WTC11 (cell line): Measurements from ENCODE around the gene RNF212B. TPM values are rescaled to one million over a fixed set of nuclear protein-coding genes. Genes with fewer than 3 reads are reported as not detected.
A peak's percentile ranks its signal among the peaks of the same experiment; 100 is the strongest.

ENCODE experiments used
- ATAC-seq: fragments of 200-7000 bp; cut with Tn5 transposase; 2 replicates; pipeline ENCODE4 v1.10.0; 2021; ENCODE audit warnings: mild to moderate bottlenecking, moderate library complexity
- CTCF ChIA-PET: fragments of 300-600 bp; sonication (Branson Sonifier 250); formaldehyde crosslinking; loops from one replicate; lab custom pipeline; 2021; ENCODE audit warnings: antibody characterized with exemption; lab: Charles Lee
- POLR2A ChIA-PET: fragments of 350-600 bp; sonication (Branson Sonifier 250); formaldehyde crosslinking; loops from one replicate; lab custom pipeline; 2021; ENCODE audit warnings: antibody characterized with exemption; lab: Charles Lee
- DNase-seq: peaks from one replicate; pipeline ENCODE4 v3.0.0; 2021; ENCODE audit warnings: low spot score
- H3K27ac Mint-ChIP-seq: 2 replicates; pipeline ENCODE4 v1.8.0; 2021; ENCODE audit warnings: mixed read lengths
- H3K27me3 Mint-ChIP-seq: 2 replicates; pipeline ENCODE4 v1.8.0; 2021; ENCODE audit warnings: low read depth, mild to moderate bottlenecking, moderate library complexity, mixed read lengths
- H3K36me3 Mint-ChIP-seq: 2 replicates; pipeline ENCODE4 v1.8.0; 2021; ENCODE audit warnings: mixed read lengths
- H3K4me1 Mint-ChIP-seq: 2 replicates; pipeline ENCODE4 v1.8.0; 2022; ENCODE audit warnings: mixed read lengths
- H3K4me3 Mint-ChIP-seq: 2 replicates; pipeline ENCODE4 v1.8.0; 2021; ENCODE audit warnings: mild to moderate bottlenecking, moderate library complexity, mixed read lengths
- H3K9me3 Mint-ChIP-seq: 2 replicates; pipeline ENCODE4 v1.8.0; 2021; ENCODE audit warnings: mixed read lengths
- ATF2 ChIP-seq: sonication (generic); formaldehyde crosslinking; IDR thresholded peaks from 2 replicates; pipeline ENCODE4 v1.8.1; 2022; ENCODE audit warnings: low read depth, missing genetic modification reagents, borderline replicate concordance
- ESRRA ChIP-seq: sonication (generic); formaldehyde crosslinking; IDR thresholded peaks from 2 replicates; pipeline ENCODE4 v1.8.1; 2022; ENCODE audit warnings: mild to moderate bottlenecking, missing genetic modification reagents, borderline replicate concordance
- ETV6 ChIP-seq: sonication (generic); formaldehyde crosslinking; IDR thresholded peaks from 2 replicates; pipeline ENCODE4 v1.8.1; 2022; ENCODE audit warnings: mild to moderate bottlenecking, missing genetic modification reagents
- FOXJ3 ChIP-seq: sonication (generic); formaldehyde crosslinking; IDR thresholded peaks from 2 replicates; pipeline ENCODE4 v1.9.0; 2021; ENCODE audit warnings: missing genetic modification reagents, mild to moderate bottlenecking, borderline replicate concordance
- FOXK1 ChIP-seq: sonication (generic); formaldehyde crosslinking; IDR thresholded peaks from 2 replicates; pipeline ENCODE4 v1.8.0; 2022; ENCODE audit warnings: mild to moderate bottlenecking, moderate library complexity, missing genetic modification reagents
- FOXP4 ChIP-seq: sonication (generic); formaldehyde crosslinking; IDR thresholded peaks from 2 replicates; pipeline ENCODE4 v1.8.0; 2022; ENCODE audit warnings: mild to moderate bottlenecking, missing genetic modification reagents
- GABPB1 ChIP-seq: sonication (generic); formaldehyde crosslinking; IDR thresholded peaks from 2 replicates; pipeline ENCODE4 v1.8.1; 2023; ENCODE audit warnings: mild to moderate bottlenecking, missing genetic modification reagents
- NFYB ChIP-seq: sonication (generic); formaldehyde crosslinking; conservative IDR thresholded peaks from 2 replicates; pipeline ENCODE4 v1.8.0; 2022; ENCODE audit warnings: low read depth, missing genetic modification reagents
- NR2C2 ChIP-seq: sonication (generic); formaldehyde crosslinking; IDR thresholded peaks from 2 replicates; pipeline ENCODE4 v1.8.0; 2022; ENCODE audit warnings: mild to moderate bottlenecking, missing genetic modification reagents
- ZBTB43 ChIP-seq: sonication (generic); formaldehyde crosslinking; IDR thresholded peaks from 2 replicates; pipeline ENCODE4 v1.8.1; 2023; ENCODE audit warnings: mild to moderate bottlenecking, missing genetic modification reagents
- ZNF219 ChIP-seq: sonication (generic); formaldehyde crosslinking; IDR thresholded peaks from 2 replicates; pipeline ENCODE4 v1.8.0; 2023; ENCODE audit warnings: missing genetic modification reagents, mild to moderate bottlenecking, borderline replicate concordance
- ZNF281 ChIP-seq: sonication (generic); formaldehyde crosslinking; IDR thresholded peaks from 2 replicates; pipeline ENCODE4 v1.8.0; 2023; ENCODE audit warnings: mild to moderate bottlenecking, missing genetic modification reagents
- ZNF423 ChIP-seq: fragments of 250-450 bp; sonication (Bioruptor Pico); IDR thresholded peaks from 2 replicates; pipeline ENCODE4 v2.1.2; 2022; ENCODE audit warnings: mild to moderate bottlenecking, moderate library complexity
- ZNF671 ChIP-seq: fragments of 250-450 bp; sonication (Bioruptor Pico); IDR thresholded peaks from 2 replicates; pipeline ENCODE4 v1.8.0; 2021; ENCODE audit warnings: mild to moderate bottlenecking
- total RNA-seq: library from RNA; stranded (reverse); gene quantifications from 3 replicates; pipeline ENCODE4 v1.2.3, GENCODE V29; 2021
- TF ChIP-seq, protein P1 (sequence below): fragments of 250-450 bp; sonication (Bioruptor Pico); IDR thresholded peaks from 2 replicates; pipeline ENCODE4 v2.1.2; 2022; ENCODE audit warnings: mild to moderate bottlenecking, moderate library complexity
- TF ChIP-seq, protein P2 (sequence below): fragments of 250-450 bp; sonication (Bioruptor Pico); IDR thresholded peaks from 2 replicates; pipeline ENCODE4 v1.8.0; 2021; ENCODE audit warnings: mild to moderate bottlenecking
- TF ChIP-seq, protein P3 (sequence below): sonication (generic); formaldehyde crosslinking; IDR thresholded peaks from 2 replicates; pipeline ENCODE4 v1.8.0; 2023; ENCODE audit warnings: missing genetic modification reagents, mild to moderate bottlenecking, borderline replicate concordance

Gene RNF212B
- total RNA-seq, 1 experiment from 2014 or later, result 0.46 TPM

- H3K4me1 Mint-ChIP-seq, result peaks cover 19% of the 10 kb centered on the region
- TF ChIP-seq ESRRA (CRISPR knock-in tag) (no peak), NFYB (no peak), FOXP4 (CRISPR knock-in tag) (no peak), ZBTB43 (no peak), ZNF671 (CRISPR knock-in tag) (no peak), ATF2 (CRISPR knock-in tag) (no peak), FOXK1 (CRISPR knock-in tag) (no peak), ZNF219 (CRISPR knock-in tag) (no peak), ZNF423 (no peak)
- TF ChIP-seq, protein P1, sequence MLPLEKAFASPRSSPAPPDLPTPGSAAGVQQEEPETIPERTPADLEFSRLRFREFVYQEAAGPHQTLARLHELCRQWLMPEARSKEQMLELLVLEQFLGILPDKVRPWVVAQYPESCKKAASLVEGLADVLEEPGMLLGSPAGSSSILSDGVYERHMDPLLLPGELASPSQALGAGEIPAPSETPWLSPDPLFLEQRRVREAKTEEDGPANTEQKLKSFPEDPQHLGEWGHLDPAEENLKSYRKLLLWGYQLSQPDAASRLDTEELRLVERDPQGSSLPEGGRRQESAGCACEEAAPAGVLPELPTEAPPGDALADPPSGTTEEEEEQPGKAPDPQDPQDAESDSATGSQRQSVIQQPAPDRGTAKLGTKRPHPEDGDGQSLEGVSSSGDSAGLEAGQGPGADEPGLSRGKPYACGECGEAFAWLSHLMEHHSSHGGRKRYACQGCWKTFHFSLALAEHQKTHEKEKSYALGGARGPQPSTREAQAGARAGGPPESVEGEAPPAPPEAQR (CRISPR knock-in tag), result no peak
- ATAC-seq (peak; percentile 30), DNase-seq (no peak)
- H3K27me3 Mint-ChIP-seq, result peaks cover 60% of the 10 kb centered on the region
- H3K27ac Mint-ChIP-seq, result no peak overlapping the region
- ChIA-PET CTCF (interaction anchor here (0.6 to 2.3 kb wide), 11 partner anchors 9 to 165 kb away, joined by 3 to 23 read pairs (median 5); partner anchors contain the start of genes BCL2L2 and PABPN1), POLR2A (interaction anchor here (0.7 to 1.7 kb wide), 6 partner anchors 9 to 875 kb away, joined by 3 to 8 read pairs (median 6); partner anchors contain the start of genes BCL2L2 and IRF9)
- no peaks in the 10 kb centered on the region for H3K36me3 Mint-ChIP-seq
- H3K4me3 Mint-ChIP-seq, result peak overlapping the region; percentile 93
- H3K9me3 Mint-ChIP-seq, result no peaks in the 10 kb centered on the region
These were observed 47.8 kb downstream of the RNF212B start for GRCh38 chr14:23285530-23286019.

DNA sequence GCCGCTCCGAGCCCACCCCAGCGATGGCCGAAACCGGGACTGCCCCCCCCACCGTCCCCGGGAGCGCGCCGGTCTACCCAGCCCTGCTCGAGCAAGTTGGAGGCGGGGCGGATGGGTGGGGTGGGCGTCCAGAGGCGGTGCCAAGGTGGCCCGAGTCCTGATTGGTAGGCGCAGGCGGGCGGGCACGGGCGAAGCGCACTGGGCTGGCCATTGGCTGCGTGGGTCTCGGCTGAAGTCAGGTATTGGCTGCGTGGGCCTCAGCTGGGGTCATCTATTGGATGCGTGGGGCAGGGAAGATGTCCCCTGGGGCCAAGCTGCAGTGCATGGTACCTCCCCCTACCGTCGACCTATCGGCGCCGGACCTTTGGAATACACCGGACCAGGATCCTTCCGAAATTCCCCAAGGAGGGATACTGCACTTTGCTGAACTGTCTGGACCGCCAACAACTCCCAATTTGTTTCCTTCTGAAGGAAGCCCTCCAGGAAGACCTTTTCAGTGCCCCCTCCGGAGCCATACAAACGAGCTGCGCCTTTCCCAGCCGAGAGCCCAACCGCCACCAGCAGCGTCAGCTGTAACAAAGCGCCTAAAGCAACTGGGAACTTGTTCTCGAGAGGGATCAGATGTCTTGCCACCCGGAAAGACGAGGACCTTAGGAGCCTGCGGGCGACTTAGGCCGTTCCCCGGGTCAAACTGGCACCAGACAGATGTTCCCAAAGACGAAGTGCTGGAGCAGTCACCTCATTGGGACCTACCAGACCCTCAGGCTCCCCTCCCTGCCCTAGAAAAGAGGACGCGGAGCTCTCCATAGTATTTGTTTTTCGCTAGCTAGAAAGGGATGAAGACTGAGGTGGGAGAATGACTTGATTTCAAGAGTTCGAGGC is 48.5 kb downstream of the RNF212B start, which contains the start of gene HOMEZ:
HOMEZ (minus strand) TSS at position 113 of the 882 bp plus-strand sequence. CDS start 180 bp downstream, outside the sequence.
- DNase-seq (peak; percentile 98), ATAC-seq (peak; percentile 98)
- peak within 1 kb of the TSS; percentile 93 for H3K4me3 Mint-ChIP-seq
- peaks cover 14% of the 10 kb centered on the region for H3K4me1 Mint-ChIP-seq
- peak within 1 kb of the TSS; percentile 100 for H3K27ac Mint-ChIP-seq
- H3K36me3 Mint-ChIP-seq, result no peaks in the 10 kb centered on the region
- H3K27me3 Mint-ChIP-seq, result peaks cover 62% of the 10 kb centered on the region
- ChIA-PET CTCF (interaction anchor here (0.5 to 2.3 kb wide), 20 partner anchors 8 to 217 kb away, joined by 3 to 23 read pairs (median 3); partner anchors contain the start of genes BCL2L2, PABPN1 and SLC22A17), POLR2A (interaction anchor here (0.7 to 1.7 kb wide), 8 partner anchors 8 to 215 kb away, joined by 3 to 8 read pairs (median 4); partner anchors contain the start of genes BCL2L2 and PABPN1)
- no peaks in the 10 kb centered on the region for H3K9me3 Mint-ChIP-seq
- peak; percentile 98 for TF ChIP-seq NFYB
- no peak for TF ChIP-seq NR2C2 (CRISPR knock-in tag)
- peak; percentile 69 for TF ChIP-seq GABPB1
- TF ChIP-seq, protein P2, sequence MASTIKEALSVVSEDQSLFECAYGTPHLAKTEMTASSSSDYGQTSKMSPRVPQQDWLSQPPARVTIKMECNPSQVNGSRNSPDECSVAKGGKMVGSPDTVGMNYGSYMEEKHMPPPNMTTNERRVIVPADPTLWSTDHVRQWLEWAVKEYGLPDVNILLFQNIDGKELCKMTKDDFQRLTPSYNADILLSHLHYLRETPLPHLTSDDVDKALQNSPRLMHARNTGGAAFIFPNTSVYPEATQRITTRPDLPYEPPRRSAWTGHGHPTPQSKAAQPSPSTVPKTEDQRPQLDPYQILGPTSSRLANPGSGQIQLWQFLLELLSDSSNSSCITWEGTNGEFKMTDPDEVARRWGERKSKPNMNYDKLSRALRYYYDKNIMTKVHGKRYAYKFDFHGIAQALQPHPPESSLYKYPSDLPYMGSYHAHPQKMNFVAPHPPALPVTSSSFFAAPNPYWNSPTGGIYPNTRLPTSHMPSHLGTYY (CRISPR knock-in tag), result no peak
- TF ChIP-seq, protein P3, sequence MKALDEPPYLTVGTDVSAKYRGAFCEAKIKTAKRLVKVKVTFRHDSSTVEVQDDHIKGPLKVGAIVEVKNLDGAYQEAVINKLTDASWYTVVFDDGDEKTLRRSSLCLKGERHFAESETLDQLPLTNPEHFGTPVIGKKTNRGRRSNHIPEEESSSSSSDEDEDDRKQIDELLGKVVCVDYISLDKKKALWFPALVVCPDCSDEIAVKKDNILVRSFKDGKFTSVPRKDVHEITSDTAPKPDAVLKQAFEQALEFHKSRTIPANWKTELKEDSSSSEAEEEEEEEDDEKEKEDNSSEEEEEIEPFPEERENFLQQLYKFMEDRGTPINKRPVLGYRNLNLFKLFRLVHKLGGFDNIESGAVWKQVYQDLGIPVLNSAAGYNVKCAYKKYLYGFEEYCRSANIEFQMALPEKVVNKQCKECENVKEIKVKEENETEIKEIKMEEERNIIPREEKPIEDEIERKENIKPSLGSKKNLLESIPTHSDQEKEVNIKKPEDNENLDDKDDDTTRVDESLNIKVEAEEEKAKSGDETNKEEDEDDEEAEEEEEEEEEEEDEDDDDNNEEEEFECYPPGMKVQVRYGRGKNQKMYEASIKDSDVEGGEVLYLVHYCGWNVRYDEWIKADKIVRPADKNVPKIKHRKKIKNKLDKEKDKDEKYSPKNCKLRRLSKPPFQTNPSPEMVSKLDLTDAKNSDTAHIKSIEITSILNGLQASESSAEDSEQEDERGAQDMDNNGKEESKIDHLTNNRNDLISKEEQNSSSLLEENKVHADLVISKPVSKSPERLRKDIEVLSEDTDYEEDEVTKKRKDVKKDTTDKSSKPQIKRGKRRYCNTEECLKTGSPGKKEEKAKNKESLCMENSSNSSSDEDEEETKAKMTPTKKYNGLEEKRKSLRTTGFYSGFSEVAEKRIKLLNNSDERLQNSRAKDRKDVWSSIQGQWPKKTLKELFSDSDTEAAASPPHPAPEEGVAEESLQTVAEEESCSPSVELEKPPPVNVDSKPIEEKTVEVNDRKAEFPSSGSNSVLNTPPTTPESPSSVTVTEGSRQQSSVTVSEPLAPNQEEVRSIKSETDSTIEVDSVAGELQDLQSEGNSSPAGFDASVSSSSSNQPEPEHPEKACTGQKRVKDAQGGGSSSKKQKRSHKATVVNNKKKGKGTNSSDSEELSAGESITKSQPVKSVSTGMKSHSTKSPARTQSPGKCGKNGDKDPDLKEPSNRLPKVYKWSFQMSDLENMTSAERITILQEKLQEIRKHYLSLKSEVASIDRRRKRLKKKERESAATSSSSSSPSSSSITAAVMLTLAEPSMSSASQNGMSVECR (CRISPR knock-in tag), result peak; percentile 35; the same call in 1 of the 2 replicates
- TF ChIP-seq ETV6, result 0 out of 2 replicates have a peak, but pooled peaks have one; percentile 37
- TF ChIP-seq ZNF281 (CRISPR knock-in tag), result no peak
- TF ChIP-seq FOXJ3, result no peak
